GM23248 (cell line): Measurements from ENCODE around the gene ZBTB8OS. TPM values are rescaled to one million over a fixed set of nuclear protein-coding genes. Genes with fewer than 3 reads are reported as not detected.

Experiments
- DNase-seq: peaks from one replicate; pipeline ENCODE4 v3.0.0-alpha.2; 2015
- H2AFZ ChIP-seq: fragments of 200-600 bp; sonication (generic); 2 replicates; pipeline ENCODE4 v1.6.1; 2016; ENCODE audit warnings: antibody characterized with exemption
- H3F3A ChIP-seq: fragments of 200-600 bp; sonication (generic); 2 replicates; pipeline ENCODE4 v1.6.1; 2016; ENCODE audit warnings: mild to moderate bottlenecking, antibody characterized with exemption, mixed run types; ENCODE audit not compliant: insufficient read depth
- H3K27ac ChIP-seq: fragments of 200-600 bp; sonication (generic); 2 replicates; pipeline ENCODE4 v1.5.1; 2016; ENCODE audit warnings: mild to moderate bottlenecking
- H3K27me3 ChIP-seq: fragments of 200-600 bp; sonication (generic); replicated peaks from 2 replicates; pipeline ENCODE4 v1.6.1; 2016; ENCODE audit warnings: mild to moderate bottlenecking; ENCODE audit not compliant: insufficient read depth
- H3K36me3 ChIP-seq: fragments of 200-600 bp; sonication (generic); 2 replicates; pipeline ENCODE4 v1.6.1; 2016; ENCODE audit warnings: low read depth, mild to moderate bottlenecking
- H3K4me1 ChIP-seq: fragments of 200-600 bp; sonication (generic); 2 replicates; pipeline ENCODE4 v1.6.1; 2016; ENCODE audit warnings: mild to moderate bottlenecking; ENCODE audit not compliant: insufficient read depth
- H3K4me2 ChIP-seq: fragments of 200-600 bp; sonication (generic); one replicate; pipeline ENCODE4 v1.6.1; 2016; ENCODE audit warnings: mild to moderate bottlenecking; ENCODE audit not compliant: unreplicated experiment
- H3K4me3 ChIP-seq: fragments of 200-600 bp; sonication (generic); 2 replicates; pipeline ENCODE4 v1.5.1; 2016; ENCODE audit warnings: mild to moderate bottlenecking
- H3K79me2 ChIP-seq: fragments of 200-600 bp; sonication (generic); 2 replicates; pipeline ENCODE4 v1.6.1; 2016; ENCODE audit warnings: mild to moderate bottlenecking; ENCODE audit not compliant: insufficient read depth
- H3K9ac ChIP-seq: fragments of 200-600 bp; sonication (generic); 2 replicates; pipeline ENCODE4 v1.6.1; 2016; ENCODE audit warnings: mild to moderate bottlenecking
- H3K9me2 ChIP-seq: fragments of 200-600 bp; sonication (generic); 2 replicates; pipeline ENCODE4 v1.6.1; 2016; ENCODE audit warnings: mixed run types, mild to moderate bottlenecking, moderate library complexity; ENCODE audit not compliant: insufficient read depth
- H3K9me3 ChIP-seq: fragments of 200-600 bp; sonication (generic); one replicate; pipeline ENCODE4 v1.6.1; 2017; ENCODE audit warnings: low read depth
- H4K20me1 ChIP-seq: fragments of 200-600 bp; sonication (generic); 2 replicates; pipeline ENCODE4 v1.6.0; 2016; ENCODE audit not compliant: insufficient read depth
- EZH2 ChIP-seq: fragments of 200-600 bp; sonication (generic); IDR thresholded peaks from 2 replicates; pipeline ENCODE4 v1.6.1; 2018; ENCODE audit warnings: antibody characterized with exemption, mild to moderate bottlenecking; ENCODE audit not compliant: insufficient read depth, poor library complexity, severe bottlenecking
- EZH2phosphoT487 ChIP-seq: fragments of 200-600 bp; sonication (generic); IDR thresholded peaks from 2 replicates; pipeline ENCODE4 v1.6.1; 2018; ENCODE audit warnings: antibody characterized with exemption, moderate library complexity, mild to moderate bottlenecking, low read depth; ENCODE audit not compliant: insufficient read depth
- WGBS, 2 experiments: methylation state at CpG; one replicate each; pipeline ENCODE4 v1.1.6; 2015 to 2017; ENCODE audit warnings: low lambda C conversion rate in 2 of 2, low coverage in 1 of 2; ENCODE audit errors: missing lambda C conversion rate in 2 of 2; 5-methylcytosine and 5-hydroxymethylcytosine counted together
- in situ Hi-C: fragments of 300-500 bp; cut with MboI; formaldehyde crosslinking; loops from 2 replicates; pipeline ENCODE4 v1.15.0; 2020
- polyA plus RNA-seq: library from polyadenylated mRNA; unstranded; fragments of >200 nt; fragmentation: Nextera tagmentation; extraction: Ambion mirVana; gene quantifications from 2 replicates; pipeline ENCODE4 v1.2.1, GENCODE V29; 2016
- total RNA-seq: library from RNA; depleted of rRNA; stranded (reverse); fragments of >200 nt; shearing (Covaris generic); gene quantifications from 2 replicates; pipeline ENCODE4 v1.2.3, GENCODE V29; 2014

The ZBTB8OS gene
- total and polyA plus RNA-seq, 2 experiments from 2014 or later, result 37.0 to 52.9 TPM

DNA sequence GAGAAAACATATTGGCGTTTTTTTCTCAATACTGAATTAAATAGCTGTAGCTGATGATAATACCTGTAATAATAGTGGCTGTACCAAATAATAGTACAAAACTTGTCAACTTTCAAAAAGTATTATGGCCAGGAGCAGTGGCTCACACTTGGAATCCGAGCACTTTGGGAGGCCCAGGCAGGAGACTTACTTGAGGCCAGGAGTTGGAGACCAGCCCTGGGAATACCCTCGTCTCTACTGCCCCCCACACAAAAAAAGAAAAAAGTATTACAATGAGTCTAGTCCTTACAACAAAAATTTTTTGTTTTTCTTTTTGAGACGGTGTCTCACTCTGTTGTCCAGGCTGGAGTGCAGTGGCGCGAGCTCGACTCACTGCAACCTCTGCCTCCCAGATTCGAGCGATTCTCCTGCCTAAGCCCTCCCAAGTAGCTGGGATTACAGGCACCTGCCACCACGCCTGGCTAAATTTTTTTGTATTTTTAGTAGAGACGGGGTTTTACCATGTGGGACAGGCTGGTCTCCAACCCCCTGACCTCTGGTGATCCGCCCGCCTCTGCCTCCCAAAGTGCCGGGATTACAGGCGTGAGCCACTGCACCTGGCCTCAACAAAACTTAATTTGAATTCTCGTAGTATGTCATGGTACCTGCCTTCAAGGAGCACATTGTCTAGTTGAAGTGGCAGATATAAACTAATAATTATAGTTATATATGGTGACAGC lies 2.1 kb upstream of the ZBTB8OS start:
- WGBS, 2 experiments, result 82 to 83% methylated on average over 16 of the region's 16 CpGs
- Histone ChIP-seq H3K27ac (peak overlapping the region; percentile 99), H3K9me2 (no peaks in the 10 kb centered on the region), H3K4me2 (peak overlapping the region; percentile 91), H3K9ac (peak overlapping the region; percentile 98), H3K9me3 (no peaks in the 10 kb centered on the region), H2AFZ (no peak overlapping the region), H4K20me1 (no peaks in the 10 kb centered on the region), H3K4me3 (peak overlapping the region; percentile 89), H3K27me3 (no peaks in the 10 kb centered on the region), H3K4me1 (peaks cover 20% of the 10 kb centered on the region), H3F3A (peaks cover 28% of the 10 kb centered on the region; the same call in 1 of the 2 replicates), H3K36me3 (peaks cover 28% of the 10 kb centered on the region), H3K79me2 (peaks cover 89% of the 10 kb centered on the region)
- DNase-seq, result no peak
- TF ChIP-seq EZH2 (no peak), EZH2phosphoT487 (no peak)
- in situ Hi-C loops, result no loop called here

DNA sequence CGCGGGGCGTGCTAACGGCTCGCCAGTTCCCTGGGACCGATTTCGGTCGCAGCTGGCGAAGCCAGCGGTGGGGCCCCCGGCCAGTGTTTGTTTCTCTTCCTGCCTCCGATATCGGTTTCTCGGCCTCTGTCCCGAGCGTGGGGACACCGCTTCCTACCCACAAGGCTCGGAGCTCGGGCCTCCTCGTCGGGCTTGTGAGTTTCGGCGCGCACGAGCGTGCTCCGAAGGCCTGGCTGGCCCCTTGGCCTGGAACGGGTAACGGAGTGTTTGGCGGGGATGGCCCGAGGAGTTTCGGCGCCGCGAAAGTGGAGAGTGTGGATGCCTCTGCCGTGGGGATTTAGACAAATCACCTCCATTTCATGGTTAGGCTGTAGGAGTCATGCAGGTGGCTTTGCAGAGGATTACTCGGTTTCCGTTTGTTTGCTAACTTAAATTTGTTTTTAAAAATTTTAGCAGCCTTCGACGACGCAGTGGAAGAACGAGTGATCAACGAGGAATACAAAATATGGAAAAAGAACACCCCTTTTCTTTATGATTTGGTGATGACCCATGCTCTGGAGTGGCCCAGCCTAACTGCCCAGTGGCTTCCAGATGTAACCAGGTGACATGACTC lies 1.2 kb upstream of the ZBTB8OS start:
- 2% methylated on average over 42 to 43 of the region's 43 CpGs for WGBS, 2 experiments
- DNase-seq, result peak; percentile 76
- peaks cover 23% of the 10 kb centered on the region; the same call in 1 of the 2 replicates for H3K36me3 ChIP-seq

DNA sequence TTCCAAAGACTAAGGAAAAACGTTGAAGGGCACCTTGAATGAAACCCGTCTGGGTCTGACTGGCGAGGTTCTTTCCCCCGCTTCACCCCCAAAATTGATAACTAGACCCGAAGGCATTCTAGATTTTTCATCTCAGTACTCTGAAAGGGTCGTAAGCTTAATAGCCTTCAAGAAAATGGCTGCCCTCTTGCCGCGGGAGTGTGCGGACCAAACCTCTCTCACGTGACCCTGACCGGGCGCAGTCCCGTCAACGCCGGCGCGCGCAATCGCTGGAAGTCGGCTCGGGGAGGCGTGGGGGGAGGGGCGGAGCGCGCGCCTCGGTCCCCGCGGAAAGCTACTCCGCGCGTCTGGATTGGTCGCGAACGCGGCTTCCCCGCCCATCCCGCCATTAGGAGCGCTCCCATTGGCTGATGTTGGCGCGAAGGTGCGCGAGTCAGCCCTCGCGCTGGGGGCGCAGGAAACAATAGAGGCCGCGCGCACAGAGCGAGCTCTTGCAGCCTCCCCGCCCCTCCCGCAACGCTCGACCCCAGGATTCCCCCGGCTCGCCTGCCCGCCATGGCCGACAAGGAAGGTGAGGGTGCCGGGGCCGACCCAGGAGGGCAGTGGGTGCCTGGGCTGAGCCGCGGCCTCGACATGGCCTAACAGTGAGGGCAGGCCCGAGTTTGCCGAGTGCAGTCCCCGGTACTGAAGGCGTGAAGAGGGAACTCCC lies 556 bp upstream of the ZBTB8OS start, which contains the start of gene RBBP4:
RBBP4 (plus strand) TSS at position 457 of the 709 bp plus-strand sequence; CDS start at position 556, 99 bp downstream.
- Histone ChIP-seq H3K9me3 (no peaks in the 10 kb centered on the region), H3K36me3 (peaks cover 23% of the 10 kb centered on the region; the same call in 1 of the 2 replicates), H3F3A (peaks cover 28% of the 10 kb centered on the region; the same call in 1 of the 2 replicates), H3K79me2 (peaks cover 87% of the 10 kb centered on the region), H2AFZ (peak within 1 kb of the TSS; percentile 94), H3K4me1 (peaks cover 20% of the 10 kb centered on the region), H4K20me1 (no peaks in the 10 kb centered on the region), H3K9me2 (no peaks in the 10 kb centered on the region), H3K9ac (peak within 1 kb of the TSS; percentile 98), H3K4me2 (peak within 1 kb of the TSS; percentile 99), H3K27ac (peak within 1 kb of the TSS; percentile 99), H3K4me3 (peak within 1 kb of the TSS; percentile 89), H3K27me3 (no peaks in the 10 kb centered on the region)
- in situ Hi-C loops, result no loop called here
- peak; percentile 99 for DNase-seq
- whole genome bisulfite sequencing, 2 experiments, result 0 to 1% methylated on average over 38 to 66 of the region's 67 CpGs
- TF ChIP-seq EZH2phosphoT487, result no peak
- no peak for TF ChIP-seq EZH2

More for the DNA sequence above, 1.2 kb upstream of the ZBTB8OS start:
- peak overlapping the region; percentile 98 for H3K9ac ChIP-seq
- no peaks in the 10 kb centered on the region for H3K9me3 ChIP-seq
- in situ Hi-C loops, result no loop called here
- peak overlapping the region; percentile 99 for H3K27ac ChIP-seq
- H3K79me2 ChIP-seq, result peaks cover 87% of the 10 kb centered on the region
- TF ChIP-seq EZH2phosphoT487, result no peak
- no peak for TF ChIP-seq EZH2
- H2AFZ ChIP-seq, result peak overlapping the region; percentile 84
- no peaks in the 10 kb centered on the region for H4K20me1 ChIP-seq
- peaks cover 20% of the 10 kb centered on the region for H3K4me1 ChIP-seq
- H3K9me2 ChIP-seq, result no peaks in the 10 kb centered on the region
- peak overlapping the region; percentile 91 for H3K4me2 ChIP-seq
- H3K4me3 ChIP-seq, result peak overlapping the region; percentile 89
- H3F3A ChIP-seq, result peaks cover 28% of the 10 kb centered on the region; the same call in 1 of the 2 replicates
- no peaks in the 10 kb centered on the region for H3K27me3 ChIP-seq
